Gastroesophageal sphincter (tissue), 3 donors: ENCODE data around the gene GRIA4.

Source experiments
- CTCF ChIP-seq, 4 experiments: fragments of 200-600 bp in 2 of 4; fragments of 450-650 bp in 2 of 4; sonication (generic) in 1 of 4; IDR thresholded peaks; one replicate each; pipeline ENCODE4 v1.5.1; 2017 to 2019; ENCODE audit warnings: antibody characterized with exemption in 4 of 4, mild to moderate bottlenecking in 2 of 4, moderate library complexity in 2 of 4
- POLR2A ChIP-seq, 2 donors: fragments of 450-650 bp; IDR thresholded peaks; one replicate each; pipeline ENCODE4 v1.6.1; 2017; ENCODE audit warnings: antibody characterized with exemption in 2 of 2, mild to moderate bottlenecking in 2 of 2, moderate library complexity in 1 of 2

DNA sequence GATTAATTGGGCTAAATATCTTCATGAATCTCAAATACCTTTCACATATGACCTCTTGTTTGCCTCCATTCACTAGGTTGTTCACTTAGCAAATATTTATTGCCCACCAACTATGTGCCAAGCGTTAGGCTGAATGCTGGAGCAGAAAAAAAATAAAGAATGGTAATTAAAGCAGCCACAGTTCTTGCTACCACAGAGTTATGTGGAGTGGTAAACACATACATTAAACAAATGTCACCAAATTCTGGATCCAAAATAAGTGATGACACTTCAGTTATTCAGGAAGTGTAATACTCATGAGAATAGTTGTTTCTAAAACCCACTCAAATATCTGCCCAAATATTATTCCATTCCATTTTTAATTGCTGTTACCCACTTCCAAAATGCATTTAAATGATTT is 128.4 kb downstream of the GRIA4 start:
- TF ChIP-seq POLR2A (IDR thresholded peaks at IDR 0.05) (no peak), CTCF (IDR thresholded peaks at IDR 0.05) (no peak)
